ENCODE measurements around the gene CUBN. TPM values are rescaled to one million over a fixed set of nuclear protein-coding genes. Genes with fewer than 3 reads are reported as not detected.

The CUBN gene
- total RNA-seq, 1 experiment from 2014 or later: 4.6 TPM

DNA sequence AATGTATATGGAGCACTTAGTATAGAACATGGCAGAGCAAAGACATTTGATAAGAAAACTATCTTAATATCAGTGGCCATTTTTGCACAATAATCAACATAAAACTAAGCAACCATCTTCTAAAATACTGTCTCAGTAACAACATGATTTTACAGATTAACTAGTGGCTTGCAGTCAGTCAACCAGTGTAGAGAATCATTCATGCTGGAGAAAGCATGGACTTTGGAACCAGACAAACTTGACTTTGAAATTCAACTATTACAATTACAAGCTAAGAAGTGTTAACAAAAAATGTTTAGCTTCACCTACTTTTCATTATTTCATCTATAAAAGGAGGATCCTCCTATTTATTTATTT is 27.7 kb downstream of the CUBN start:
- intact Hi-C loops (cut with micrococcal nuclease; ENCODE audit: unreplicated experiment): no loop called here

DNA sequence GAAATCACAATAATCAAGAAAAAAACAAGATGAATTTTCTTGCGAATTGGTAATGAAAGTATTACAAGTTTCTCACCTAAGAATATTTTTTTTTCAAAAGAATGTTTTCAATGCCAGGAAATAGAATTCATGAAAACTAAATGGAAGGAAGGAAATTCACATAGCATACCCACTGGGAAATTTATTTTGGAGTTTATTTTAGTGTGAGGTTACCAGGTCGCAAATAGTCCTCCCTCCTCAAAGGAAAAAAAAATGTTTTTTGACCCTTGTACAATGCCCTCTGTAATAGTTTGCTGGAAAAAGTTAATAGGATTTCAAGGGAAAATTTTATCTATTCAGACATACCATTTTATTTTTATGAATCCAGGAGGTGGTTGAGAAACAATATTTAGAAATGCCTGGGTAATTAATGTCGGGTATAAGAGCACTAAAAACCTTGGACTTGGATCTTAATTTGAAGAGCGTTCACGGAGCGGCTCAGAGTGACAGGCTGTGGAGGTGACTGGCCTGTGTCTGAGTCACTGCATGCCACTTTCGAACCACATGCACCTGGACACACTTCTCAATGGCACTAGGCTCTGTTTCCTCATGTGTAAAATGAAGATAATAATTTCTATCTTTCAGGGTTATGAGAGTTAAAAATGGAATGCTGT is 28.2 kb downstream of the CUBN start:
- no peaks in the 10 kb centered on the region for H3K36me3 ChIP-seq (ENCODE audit: control insufficient read depth, insufficient read depth, low read length)
- ChIA-PET POLR2A (no interaction called here), CTCF (no interaction called here)
- intact Hi-C loops (cut with micrococcal nuclease; ENCODE audit: unreplicated experiment): no loop called here
- TF ChIP-seq, protein P1, sequence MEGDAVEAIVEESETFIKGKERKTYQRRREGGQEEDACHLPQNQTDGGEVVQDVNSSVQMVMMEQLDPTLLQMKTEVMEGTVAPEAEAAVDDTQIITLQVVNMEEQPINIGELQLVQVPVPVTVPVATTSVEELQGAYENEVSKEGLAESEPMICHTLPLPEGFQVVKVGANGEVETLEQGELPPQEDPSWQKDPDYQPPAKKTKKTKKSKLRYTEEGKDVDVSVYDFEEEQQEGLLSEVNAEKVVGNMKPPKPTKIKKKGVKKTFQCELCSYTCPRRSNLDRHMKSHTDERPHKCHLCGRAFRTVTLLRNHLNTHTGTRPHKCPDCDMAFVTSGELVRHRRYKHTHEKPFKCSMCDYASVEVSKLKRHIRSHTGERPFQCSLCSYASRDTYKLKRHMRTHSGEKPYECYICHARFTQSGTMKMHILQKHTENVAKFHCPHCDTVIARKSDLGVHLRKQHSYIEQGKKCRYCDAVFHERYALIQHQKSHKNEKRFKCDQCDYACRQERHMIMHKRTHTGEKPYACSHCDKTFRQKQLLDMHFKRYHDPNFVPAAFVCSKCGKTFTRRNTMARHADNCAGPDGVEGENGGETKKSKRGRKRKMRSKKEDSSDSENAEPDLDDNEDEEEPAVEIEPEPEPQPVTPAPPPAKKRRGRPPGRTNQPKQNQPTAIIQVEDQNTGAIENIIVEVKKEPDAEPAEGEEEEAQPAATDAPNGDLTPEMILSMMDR (IDR thresholded peaks at IDR 0.05; ENCODE audit: insufficient read depth in 1 of 2, low read depth in 1 of 2, low read length in 1 of 2, severe bottlenecking in 1 of 2, unreplicated experiment in 1 of 2): no peak
- H3K4me1 Mint-ChIP-seq (ENCODE audit: low read depth, unreplicated experiment): no peaks in the 10 kb centered on the region
- no peak overlapping the region for H3K4me3 Mint-ChIP-seq (ENCODE audit: unreplicated experiment)
- no peak for DNase-seq
- no peaks in the 10 kb centered on the region for H3K9me3 ChIP-seq
- BruUV-seq (replicated peaks): no TSS peak
- no peaks in the 10 kb centered on the region for H3K27me3 Mint-ChIP-seq (ENCODE audit: insufficient read depth, unreplicated experiment)
- H3K36me3 Mint-ChIP-seq (ENCODE audit: insufficient read depth, unreplicated experiment): no peaks in the 10 kb centered on the region
- no peak overlapping the region for H3K4me3 ChIP-seq (ENCODE audit: low read depth, low read length)
- H3K9me3 Mint-ChIP-seq (ENCODE audit: unreplicated experiment): no peaks in the 10 kb centered on the region
- H3K27me3 ChIP-seq (replicated peaks; ENCODE audit: control insufficient read depth, insufficient read depth, low read length): no peaks in the 10 kb centered on the region
- H3K4me1 ChIP-seq: 0 out of 2 replicates have a peak, but pooled peaks cover 7% of the 10 kb centered on the region
- no peak overlapping the region for H3K27ac Mint-ChIP-seq (ENCODE audit: unreplicated experiment)

More for the DNA sequence above, 27.7 kb downstream of the CUBN start:
- Histone ChIP-seq H3K4me3 (ENCODE audit: low read depth, low read length) (no peak overlapping the region), H3K27me3 (replicated peaks; ENCODE audit: control insufficient read depth, insufficient read depth, low read length) (no peaks in the 10 kb centered on the region), H3K36me3 (ENCODE audit: control insufficient read depth, insufficient read depth, low read length) (no peaks in the 10 kb centered on the region), H3K9me3 (no peaks in the 10 kb centered on the region), H3K4me1 (0 out of 2 replicates have a peak, but pooled peaks cover 7% of the 10 kb centered on the region)
- TF ChIP-seq, protein P1 (IDR thresholded peaks at IDR 0.05; ENCODE audit: insufficient read depth in 1 of 2, low read depth in 1 of 2, low read length in 1 of 2, severe bottlenecking in 1 of 2, unreplicated experiment in 1 of 2): no peak
- ChIA-PET POLR2A (no interaction called here), CTCF (no interaction called here)
- no TSS peak for BruUV-seq (replicated peaks)
- Mint-ChIP-seq H3K36me3 (ENCODE audit: insufficient read depth, unreplicated experiment) (no peaks in the 10 kb centered on the region), H3K9me3 (ENCODE audit: unreplicated experiment) (no peaks in the 10 kb centered on the region), H3K27me3 (ENCODE audit: insufficient read depth, unreplicated experiment) (no peaks in the 10 kb centered on the region), H3K27ac (ENCODE audit: unreplicated experiment) (no peak overlapping the region), H3K4me3 (ENCODE audit: unreplicated experiment) (no peak overlapping the region), H3K4me1 (ENCODE audit: low read depth, unreplicated experiment) (no peaks in the 10 kb centered on the region)
- no peak for DNase-seq

DNA sequence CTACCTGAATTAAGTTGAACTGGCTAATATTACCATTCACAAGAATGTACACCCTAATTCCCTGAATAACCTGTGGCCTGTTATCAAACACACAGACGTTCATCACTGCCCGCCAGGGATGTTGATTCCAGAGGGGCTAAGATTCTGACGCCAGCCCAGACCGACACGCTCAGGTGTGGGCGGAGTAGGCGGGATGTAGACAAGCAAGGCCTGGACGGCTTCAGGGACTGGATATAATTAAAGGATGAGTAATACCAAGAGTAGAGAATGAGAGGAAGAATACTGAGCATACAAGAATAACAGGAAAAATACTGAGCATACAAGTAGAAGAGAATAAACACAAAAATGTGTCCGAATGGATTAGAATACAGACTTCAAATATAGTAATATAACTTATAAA is 29.0 kb downstream of the CUBN start:
- CTCF ChIA-PET: no interaction called here
- no TSS peak for BruUV-seq (replicated peaks)
- no peaks in the 10 kb centered on the region for H3K36me3 Mint-ChIP-seq (ENCODE audit: insufficient read depth, unreplicated experiment)

More for the DNA sequence above, 29.0 kb downstream of the CUBN start:
- Histone ChIP-seq H3K4me3 (ENCODE audit: low read depth, low read length) (no peak overlapping the region), H3K4me1 (0 out of 2 replicates have a peak, but pooled peaks cover 6% of the 10 kb centered on the region), H3K36me3 (ENCODE audit: control insufficient read depth, insufficient read depth, low read length) (no peaks in the 10 kb centered on the region), H3K9me3 (no peaks in the 10 kb centered on the region), H3K27me3 (replicated peaks; ENCODE audit: control insufficient read depth, insufficient read depth, low read length) (no peaks in the 10 kb centered on the region)
- Mint-ChIP-seq H3K27me3 (ENCODE audit: insufficient read depth, unreplicated experiment) (no peaks in the 10 kb centered on the region), H3K9me3 (ENCODE audit: unreplicated experiment) (no peaks in the 10 kb centered on the region), H3K4me1 (ENCODE audit: low read depth, unreplicated experiment) (no peaks in the 10 kb centered on the region), H3K4me3 (ENCODE audit: unreplicated experiment) (no peak overlapping the region), H3K27ac (ENCODE audit: unreplicated experiment) (no peak overlapping the region)
- no peak for DNase-seq
- TF ChIP-seq, protein P1 (IDR thresholded peaks at IDR 0.05; ENCODE audit: insufficient read depth in 1 of 2, low read depth in 1 of 2, low read length in 1 of 2, severe bottlenecking in 1 of 2, unreplicated experiment in 1 of 2): no peak
- intact Hi-C loops (cut with micrococcal nuclease; ENCODE audit: unreplicated experiment): no loop called here
- POLR2A ChIA-PET: no interaction called here

All from Caco-2 (cell line).